Ovary (tissue), 9 donors: Measurements from ENCODE around the gene ADPGK. TPM values are rescaled to one million over a fixed set of nuclear protein-coding genes. Genes with fewer than 3 reads are reported as not detected.
"Not testable (repeated sequence)": the region's sequence is repeated elsewhere in the genome, so short reads cannot be mapped to it uniquely, and the experiment has no call there.

Source experiments
- DNase-seq, 5 donors: peaks; one replicate each; pipeline ENCODE4 v3.0.0-alpha.2; 2019 to 2020
- H3K27ac ChIP-seq, 2 donors: fragments of 200-600 bp; one replicate each; pipeline versions ENCODE4 v1.5.1 to v1.8.0; 2019 to 2022
- H3K27me3 ChIP-seq: fragments of 200-600 bp; one replicate; pipeline ENCODE4 v1.8.0; 2022
- H3K36me3 ChIP-seq: fragments of 200-600 bp; sonication (generic); one replicate; pipeline ENCODE4 v1.5.1; 2019
- H3K4me1 ChIP-seq: one replicate; pipeline ENCODE4 v1.8.1; 2013; ENCODE audit warnings: mild to moderate bottlenecking, moderate library complexity; ENCODE audit not compliant: insufficient read depth
- H3K4me3 ChIP-seq: fragments of 200-600 bp; sonication (generic); one replicate; pipeline ENCODE4 v1.5.1; 2017
- H3K9me3 ChIP-seq, 2 donors: fragments of 200-600 bp in 1 of 2; sonication (generic) in 1 of 2; one replicate each; pipeline versions ENCODE4 v1.5.1 to v1.8.1; 2013 to 2019; ENCODE audit warnings: mild to moderate bottlenecking in 1 of 2, moderate library complexity in 1 of 2
- EP300 ChIP-seq: sonication (generic); formaldehyde crosslinking; IDR thresholded peaks from one replicate; pipeline ENCODE4 v1.6.1; 2017; ENCODE audit warnings: antibody characterized with exemption
- POLR2A ChIP-seq: fragments of 450-650 bp; IDR thresholded peaks from one replicate; pipeline ENCODE4 v1.6.1; 2017; ENCODE audit warnings: antibody characterized with exemption, mild to moderate bottlenecking, moderate library complexity
- WGBS, 3 donors: extraction: QIAGEN DNeasy Blood & Tissue Kit in 1 of 3; methylation state at CpG; one replicate each; pipeline versions ENCODE4 v1.1.5 to v1.1.7; 2013 to 2017; 5-methylcytosine and 5-hydroxymethylcytosine counted together
- intact Hi-C, 4 donors: fragments of 100-400 bp; cut with DNase I; formaldehyde crosslinking; loops; one replicate each; pipeline versions ENCODE4 v1.11.0 to v1.15.1; 2022 to 2023
- polyA plus RNA-seq, 2 donors: library from polyadenylated mRNA; stranded (reverse); fragments of 200-250 nt in 1 of 2; fragments of 350-450 nt in 1 of 2; fragmentation: Illumina TruSeq in 1 of 2; extraction: RNeasy Lipid Tissue Mini Kit (QIAGEN cat#74804) in 1 of 2; gene quantifications; one replicate each; pipeline ENCODE4 v1.2.3, GENCODE V29; 2013 to 2014
- total RNA-seq, 7 donors: library from RNA; depleted of rRNA in 2 of 7; stranded (reverse); fragments of >200 nt in 2 of 7; fragmentation: NEBNext Ultra II Directional in 3 of 7; extraction: Animal tissue kit (Norgen Biotek cat#: 25700) in 3 of 7; gene quantifications; one replicate each; pipeline versions ENCODE4 v1.1.0 to v1.2.4, GENCODE V29; 2016 to 2023
- TF ChIP-seq, protein P1 (sequence below), 3 donors: fragments of 450-650 bp in 2 of 3; fragments of 200-600 bp in 1 of 3; IDR thresholded peaks; one replicate each; pipeline versions ENCODE4 v1.5.1 to v1.8.0; 2016 to 2022; ENCODE audit warnings: antibody characterized with exemption in 3 of 3, mild to moderate bottlenecking in 1 of 3
- donor health status: DM: no; HTN: no; CAD: no; lungs with moderate emphysema.
- donor health status: DM: no; HTN: no; CAD: no.
- donor health status: Bipolar disorder and iron deficiency.
- donor health status: DM: yes; HTN: yes; CAD: no.
- donor health status: DM: no; HTN: no; CAD: no.
- donor health status: DM: yes; HTN: yes; CAD: no.

The ADPGK gene
- total and polyA plus RNA-seq, 9 donors, result 20.3 to 46.1 (median 28.1) TPM

DNA sequence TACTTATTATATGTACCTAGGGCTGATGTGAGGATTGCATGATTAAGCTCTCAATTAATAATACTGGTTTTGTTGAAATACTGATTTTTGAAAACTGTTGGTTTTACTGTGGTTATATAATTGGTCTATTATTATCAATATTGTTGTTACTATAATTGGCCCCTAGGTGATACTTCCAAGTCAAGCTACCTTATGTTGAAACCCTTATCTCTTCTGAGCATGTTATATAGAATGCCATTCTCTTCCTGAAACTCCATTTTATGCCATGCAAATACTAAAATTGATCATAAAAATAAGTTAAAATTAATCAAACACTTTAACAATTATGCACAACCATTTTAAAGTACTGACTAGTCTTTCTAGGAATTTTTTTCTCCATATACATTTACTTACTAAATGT lies 51.5 kb downstream of the ADPGK start:
- H3K27me3 ChIP-seq, result no peaks in the 10 kb centered on the region
- DNase-seq, result no peak
- intact Hi-C loops, result no loop called here
- no peaks in the 10 kb centered on the region for H3K9me3 ChIP-seq
- H3K27ac ChIP-seq, result no peak overlapping the region
- H3K4me3 ChIP-seq, result no peak overlapping the region
- no peak for TF ChIP-seq POLR2A
- no peak for TF ChIP-seq EP300
- TF ChIP-seq, protein P1, sequence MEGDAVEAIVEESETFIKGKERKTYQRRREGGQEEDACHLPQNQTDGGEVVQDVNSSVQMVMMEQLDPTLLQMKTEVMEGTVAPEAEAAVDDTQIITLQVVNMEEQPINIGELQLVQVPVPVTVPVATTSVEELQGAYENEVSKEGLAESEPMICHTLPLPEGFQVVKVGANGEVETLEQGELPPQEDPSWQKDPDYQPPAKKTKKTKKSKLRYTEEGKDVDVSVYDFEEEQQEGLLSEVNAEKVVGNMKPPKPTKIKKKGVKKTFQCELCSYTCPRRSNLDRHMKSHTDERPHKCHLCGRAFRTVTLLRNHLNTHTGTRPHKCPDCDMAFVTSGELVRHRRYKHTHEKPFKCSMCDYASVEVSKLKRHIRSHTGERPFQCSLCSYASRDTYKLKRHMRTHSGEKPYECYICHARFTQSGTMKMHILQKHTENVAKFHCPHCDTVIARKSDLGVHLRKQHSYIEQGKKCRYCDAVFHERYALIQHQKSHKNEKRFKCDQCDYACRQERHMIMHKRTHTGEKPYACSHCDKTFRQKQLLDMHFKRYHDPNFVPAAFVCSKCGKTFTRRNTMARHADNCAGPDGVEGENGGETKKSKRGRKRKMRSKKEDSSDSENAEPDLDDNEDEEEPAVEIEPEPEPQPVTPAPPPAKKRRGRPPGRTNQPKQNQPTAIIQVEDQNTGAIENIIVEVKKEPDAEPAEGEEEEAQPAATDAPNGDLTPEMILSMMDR (IDR thresholded peaks at IDR 0.05), result no peak
- H3K36me3 ChIP-seq, result no peaks in the 10 kb centered on the region
- no peaks in the 10 kb centered on the region for H3K4me1 ChIP-seq

DNA sequence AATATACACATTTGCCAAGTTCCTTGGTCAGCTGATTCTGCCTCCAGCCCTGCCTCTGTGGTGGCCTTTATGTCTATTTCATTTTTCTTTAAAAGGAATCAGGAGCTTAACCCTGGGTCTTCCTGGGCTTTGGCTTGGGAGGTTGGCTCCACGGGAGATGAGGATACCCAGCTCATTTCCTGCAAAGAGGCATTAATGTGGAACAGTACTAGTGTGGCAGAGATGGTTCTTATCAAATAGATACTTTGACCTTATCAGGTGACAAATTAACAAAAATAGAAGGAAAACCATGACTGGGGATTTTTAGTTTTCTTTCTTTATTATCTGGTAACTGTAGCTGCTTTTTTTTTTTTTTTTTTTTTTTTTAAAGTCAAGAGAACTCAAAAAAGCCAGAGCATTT lies 54.7 kb downstream of the ADPGK start:
- DNase-seq, result no peak
- H3K4me3 ChIP-seq, result no peak overlapping the region
- H3K27me3 ChIP-seq, result no peaks in the 10 kb centered on the region
- intact Hi-C loops, result loop anchor here in 1 of 4 donors (10.0 kb wide), 1 partner anchor 56 kb away; the partner anchor contains the start of gene ADPGK
- TF ChIP-seq POLR2A (no peak), EP300 (no peak)
- TF ChIP-seq, protein P1 (IDR thresholded peaks at IDR 0.05), result no peak
- H3K9me3 ChIP-seq, result no peaks in the 10 kb centered on the region
- no peaks in the 10 kb centered on the region for H3K36me3 ChIP-seq
- H3K27ac ChIP-seq, result no peak overlapping the region
- H3K4me1 ChIP-seq, result no peaks in the 10 kb centered on the region
- 93 to 95% (median 94%) methylated on average over 1 of the region's 1 CpG for WGBS, 3 donors

DNA sequence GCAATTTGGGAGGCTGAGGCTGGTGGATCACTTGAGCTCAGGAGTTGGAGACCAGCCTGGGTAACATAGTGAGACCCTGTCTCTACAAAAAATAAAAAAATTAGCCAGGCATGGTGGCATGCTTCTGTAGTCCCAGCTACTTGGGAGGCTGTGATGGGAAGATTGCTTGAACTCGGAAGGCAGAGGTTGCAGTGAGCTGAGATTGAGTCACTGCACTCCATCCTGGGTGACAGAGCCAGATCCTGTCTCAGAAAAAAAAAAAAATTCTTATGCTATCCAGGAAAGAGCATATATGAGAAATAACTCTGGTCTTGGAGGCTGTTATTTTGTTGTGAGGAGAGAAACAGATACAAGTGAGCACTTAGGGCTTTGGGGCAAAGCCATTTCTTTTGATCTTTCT lies 55.3 kb downstream of the ADPGK start:
- H3K4me3 ChIP-seq, H3K9me3 ChIP-seq, DNase-seq, H3K27ac ChIP-seq, H3K36me3 ChIP-seq, H3K27me3 ChIP-seq, H3K4me1 ChIP-seq: not testable (repeated sequence)
- intact Hi-C loops, result loop anchor here in 1 of 4 donors (10.0 kb wide), 1 partner anchor 57 kb away; the partner anchor contains the start of gene ADPGK
- 85 to 94% (median 89%) methylated on average over 1 of the region's 1 CpG for WGBS, 3 donors

DNA sequence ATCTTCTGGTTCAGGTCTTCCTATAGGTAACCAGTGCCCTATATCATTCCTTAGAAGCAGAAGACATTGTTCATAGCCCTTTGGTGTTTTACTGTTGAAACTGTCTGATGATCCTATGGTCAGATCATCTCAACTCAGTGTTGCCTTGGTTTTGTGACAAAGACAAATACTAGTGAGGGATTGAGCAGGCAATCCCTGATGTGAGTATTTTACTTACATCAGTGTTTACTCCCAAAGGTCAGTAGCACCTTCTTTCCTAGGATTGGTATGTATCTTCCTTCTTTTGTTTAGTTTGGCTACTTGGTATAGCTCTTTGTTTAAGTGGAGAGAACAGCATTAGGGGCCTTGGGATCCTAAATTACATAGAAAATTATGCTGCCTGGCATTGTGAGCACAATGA lies 56.4 kb downstream of the ADPGK start:
- intact Hi-C loops, result loop anchor here in 1 of 4 donors (10.0 kb wide), 1 partner anchor 58 kb away; the partner anchor contains the start of gene ADPGK
- H3K4me3 ChIP-seq, result no peak overlapping the region
- H3K36me3 ChIP-seq, result no peaks in the 10 kb centered on the region
- no peaks in the 10 kb centered on the region for H3K4me1 ChIP-seq
- H3K27ac ChIP-seq, result no peak overlapping the region
- no peaks in the 10 kb centered on the region for H3K9me3 ChIP-seq
- DNase-seq, result no peak
- H3K27me3 ChIP-seq, result no peaks in the 10 kb centered on the region
- TF ChIP-seq EP300 (no peak), POLR2A (no peak)
- TF ChIP-seq, protein P1 (IDR thresholded peaks at IDR 0.05), result no peak

DNA sequence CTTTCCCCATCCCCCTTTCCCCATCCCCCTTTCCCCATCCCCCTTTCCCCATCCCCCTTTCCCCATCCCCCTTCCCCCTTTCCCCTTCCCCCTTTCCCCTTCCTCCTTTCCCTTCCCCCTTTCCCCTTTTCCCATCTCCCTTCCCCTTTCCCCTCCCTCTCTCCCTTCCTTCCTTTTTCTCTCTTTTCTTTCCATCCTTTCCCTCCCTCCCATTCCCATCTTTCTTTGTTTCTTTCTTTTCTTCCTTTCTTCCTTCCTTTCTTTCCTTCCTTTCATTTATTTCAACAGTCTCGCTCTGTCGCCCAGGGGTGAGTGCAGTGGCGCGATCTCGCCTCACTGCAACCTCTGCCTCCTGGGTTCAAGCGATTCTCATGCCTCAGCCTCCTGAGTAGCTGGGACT lies 57.7 kb downstream of the ADPGK start:
- H3K27ac ChIP-seq, H3K27me3 ChIP-seq, H3K4me1 ChIP-seq, H3K9me3 ChIP-seq, H3K4me3 ChIP-seq, DNase-seq, H3K36me3 ChIP-seq: not testable (repeated sequence)
- 97 to 98% (median 98%) methylated on average over 6 of the region's 6 CpGs for WGBS, 3 donors
- intact Hi-C loops, result loop anchor here in 1 of 4 donors (10.0 kb wide), 1 partner anchor 59 kb away; the partner anchor contains the start of gene ADPGK

DNA sequence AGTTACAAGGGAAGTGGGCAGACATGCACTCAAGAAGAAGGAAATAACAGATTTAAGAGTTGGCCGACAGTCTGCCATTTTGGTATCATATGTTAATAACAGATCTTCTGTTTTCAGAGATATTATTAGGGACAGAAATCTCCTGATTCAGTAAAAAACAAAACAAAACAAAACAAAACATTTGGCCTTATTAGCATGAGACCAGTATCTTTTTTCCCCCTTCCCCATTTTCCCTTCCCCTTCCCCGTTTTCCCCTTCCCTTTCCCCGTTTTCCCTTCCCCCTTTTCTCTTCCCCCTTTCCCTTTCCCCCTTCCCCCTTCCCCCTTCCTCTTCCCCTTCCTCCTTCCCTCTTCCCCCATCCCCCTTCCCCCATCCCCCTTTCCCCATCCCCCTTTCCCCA lies 58.1 kb downstream of the ADPGK start:
- intact Hi-C loops, result loop anchor here in 1 of 4 donors (10.0 kb wide), 1 partner anchor 59 kb away; the partner anchor contains the start of gene ADPGK
- no peaks in the 10 kb centered on the region for H3K9me3 ChIP-seq
- H3K4me1 ChIP-seq, result no peaks in the 10 kb centered on the region
- H3K27ac ChIP-seq, result no peak overlapping the region
- DNase-seq, result no peak
- WGBS, 3 donors, result 87 to 95% (median 93%) methylated on average over 3 of the region's 3 CpGs
- no peaks in the 10 kb centered on the region for H3K27me3 ChIP-seq
- no peak for TF ChIP-seq EP300
- TF ChIP-seq, protein P1 (IDR thresholded peaks at IDR 0.05), result no peak
- H3K4me3 ChIP-seq, result no peak overlapping the region
- no peaks in the 10 kb centered on the region for H3K36me3 ChIP-seq
